Central memory CD8-positive, alpha-beta T cell (primary cell): ENCODE results near the gene COL20A1.

Source experiments
- ATAC-seq: fragments of 150-1000 bp; cut with Tn5 transposase; replicated peaks from 2 replicates; pipeline ENCODE4 v1.10.0; 2022; ENCODE audit warnings: mild to moderate bottlenecking, moderate FRiP score, moderate number of reproducible peaks; ENCODE audit not compliant: poor library complexity, severe bottlenecking; ENCODE audit errors: extremely low read depth
- DNase-seq, 2 donors: peaks; one replicate each; pipeline ENCODE4 v3.0.0; 2021; ENCODE audit warnings: low spot score in 2 of 2
- H3K27ac Mint-ChIP-seq: one replicate; pipeline ENCODE4 v1.8.0; 2022; ENCODE audit warnings: low read depth, mild to moderate bottlenecking, moderate library complexity, mixed read lengths
- H3K27me3 Mint-ChIP-seq: one replicate; pipeline ENCODE4 v1.8.0; 2022; ENCODE audit warnings: mixed read lengths
- H3K36me3 Mint-ChIP-seq: one replicate; pipeline ENCODE4 v1.8.0; 2022; ENCODE audit warnings: mild to moderate bottlenecking, moderate library complexity, mixed read lengths; ENCODE audit not compliant: insufficient read depth
- H3K4me1 Mint-ChIP-seq: one replicate; pipeline ENCODE4 v1.8.0; 2022; ENCODE audit warnings: mixed read lengths
- H3K4me3 Mint-ChIP-seq: one replicate; pipeline ENCODE4 v1.8.0; 2022; ENCODE audit warnings: mild to moderate bottlenecking, moderate library complexity, mixed read lengths
- H3K9me3 Mint-ChIP-seq: one replicate; pipeline ENCODE4 v1.8.0; 2022; ENCODE audit warnings: mixed read lengths

COL20A1 gene

GRCh38 chr20:63347950-63348827 lies 55.2 kb downstream of the COL20A1 start:
- no peaks in the 10 kb centered on the region for H3K4me1 Mint-ChIP-seq
- no peaks in the 10 kb centered on the region for H3K27me3 Mint-ChIP-seq
- no peaks in the 10 kb centered on the region for H3K9me3 Mint-ChIP-seq
- H3K27ac Mint-ChIP-seq = no peak overlapping the region
- ATAC-seq (no peak), DNase-seq (no peak)
- no peaks in the 10 kb centered on the region for H3K36me3 Mint-ChIP-seq
- no peak overlapping the region for H3K4me3 Mint-ChIP-seq

- ATAC-seq (no peak), DNase-seq (no peak)
- no peaks in the 10 kb centered on the region for H3K36me3 Mint-ChIP-seq
Measured at GRCh38 chr20:63348828-63349515, 56.0 kb downstream of the COL20A1 start.

GRCh38 chr20:63349516-63349895 lies 56.5 kb downstream of the COL20A1 start:
- no peak for ATAC-seq

More at GRCh38 chr20:63348828-63349515, 56.0 kb downstream of the COL20A1 start:
- Mint-ChIP-seq H3K9me3 (no peaks in the 10 kb centered on the region), H3K27me3 (no peaks in the 10 kb centered on the region), H3K27ac (no peak overlapping the region), H3K4me3 (no peak overlapping the region), H3K4me1 (no peaks in the 10 kb centered on the region)

GRCh38 chr20:63350196-63350595 lies 57.2 kb downstream of the COL20A1 start:
- Mint-ChIP-seq H3K27ac (no peak overlapping the region), H3K4me3 (no peak overlapping the region), H3K36me3 (no peaks in the 10 kb centered on the region), H3K9me3 (no peaks in the 10 kb centered on the region), H3K27me3 (no peaks in the 10 kb centered on the region), H3K4me1 (no peaks in the 10 kb centered on the region)
- DNase-seq = no peak
- ATAC-seq = no peak

More at GRCh38 chr20:63349516-63349895, 56.5 kb downstream of the COL20A1 start:
- Mint-ChIP-seq H3K4me1 (no peaks in the 10 kb centered on the region), H3K36me3 (no peaks in the 10 kb centered on the region), H3K27me3 (no peaks in the 10 kb centered on the region), H3K4me3 (no peak overlapping the region), H3K27ac (no peak overlapping the region), H3K9me3 (no peaks in the 10 kb centered on the region)
- DNase-seq = no peak

- DNase-seq (no peak), ATAC-seq (no peak)
- Mint-ChIP-seq H3K4me1 (no peaks in the 10 kb centered on the region), H3K9me3 (no peaks in the 10 kb centered on the region), H3K27ac (no peak overlapping the region), H3K4me3 (no peak overlapping the region), H3K36me3 (no peaks in the 10 kb centered on the region), H3K27me3 (no peaks in the 10 kb centered on the region)
Measured at GRCh38 chr20:63350597-63351325, 57.8 kb downstream of the COL20A1 start.

- Mint-ChIP-seq H3K9me3 (no peaks in the 10 kb centered on the region), H3K27me3 (no peaks in the 10 kb centered on the region), H3K4me3 (no peak overlapping the region), H3K36me3 (no peaks in the 10 kb centered on the region), H3K4me1 (no peaks in the 10 kb centered on the region), H3K27ac (no peak overlapping the region)
- DNase-seq (no peak), ATAC-seq (no peak)
Measured at GRCh38 chr20:63351326-63351700, 58.3 kb downstream of the COL20A1 start.

GRCh38 chr20:63351811-63352591 lies 59.0 kb downstream of the COL20A1 start:
- ATAC-seq (no peak), DNase-seq (no peak)
- Mint-ChIP-seq H3K9me3 (no peaks in the 10 kb centered on the region), H3K36me3 (peaks cover 1% of the 10 kb centered on the region), H3K27ac (no peak overlapping the region), H3K4me3 (no peak overlapping the region), H3K27me3 (no peaks in the 10 kb centered on the region), H3K4me1 (no peaks in the 10 kb centered on the region)

- no peak for DNase-seq
- H3K36me3 Mint-ChIP-seq = peaks cover 1% of the 10 kb centered on the region
Measured at GRCh38 chr20:63352811-63353221, 59.8 kb downstream of the COL20A1 start.

GRCh38 chr20:63354636-63355350 lies 61.8 kb downstream of the COL20A1 start:
- no peak for ATAC-seq
- H3K4me1 Mint-ChIP-seq = no peaks in the 10 kb centered on the region
- peaks cover 1% of the 10 kb centered on the region for H3K36me3 Mint-ChIP-seq
- H3K9me3 Mint-ChIP-seq = no peaks in the 10 kb centered on the region
- no peaks in the 10 kb centered on the region for H3K27me3 Mint-ChIP-seq
- H3K4me3 Mint-ChIP-seq = no peak overlapping the region
- H3K27ac Mint-ChIP-seq = no peak overlapping the region
- no peak for DNase-seq

More at GRCh38 chr20:63352811-63353221, 59.8 kb downstream of the COL20A1 start:
- no peaks in the 10 kb centered on the region for H3K4me1 Mint-ChIP-seq
- H3K27me3 Mint-ChIP-seq = no peaks in the 10 kb centered on the region
- H3K9me3 Mint-ChIP-seq = no peaks in the 10 kb centered on the region
- no peak overlapping the region for H3K27ac Mint-ChIP-seq
- no peak overlapping the region for H3K4me3 Mint-ChIP-seq
- no peak for ATAC-seq

- Mint-ChIP-seq H3K27ac (no peak overlapping the region), H3K36me3 (peaks cover 1% of the 10 kb centered on the region), H3K4me1 (no peaks in the 10 kb centered on the region), H3K9me3 (no peaks in the 10 kb centered on the region), H3K4me3 (no peak overlapping the region), H3K27me3 (no peaks in the 10 kb centered on the region)
- ATAC-seq (no peak), DNase-seq (no peak)
Measured at GRCh38 chr20:63355781-63356295, 62.9 kb downstream of the COL20A1 start.

- Mint-ChIP-seq H3K4me1 (no peaks in the 10 kb centered on the region), H3K9me3 (no peaks in the 10 kb centered on the region), H3K27ac (no peak overlapping the region), H3K4me3 (no peak overlapping the region), H3K27me3 (no peaks in the 10 kb centered on the region), H3K36me3 (peaks cover 1% of the 10 kb centered on the region)
- ATAC-seq = no peak
- DNase-seq = no peak
Measured at GRCh38 chr20:63356511-63356910, 63.5 kb downstream of the COL20A1 start.
